PC-9 (cell line): Measurements from ENCODE around the gene ABCA12.

Experiments used
- CTCF ChIP-seq: fragments of 200-600 bp; sonication (generic); conservative IDR thresholded peaks from 2 replicates; pipeline ENCODE4 v1.6.1; 2017; ENCODE audit warnings: mixed run types, antibody characterized with exemption, mild to moderate bottlenecking, moderate library complexity
- EZH2 ChIP-seq: fragments of 200-600 bp; sonication (generic); IDR thresholded peaks from 2 replicates; pipeline ENCODE4 v1.8.0; 2017; ENCODE audit warnings: antibody characterized with exemption, low read depth

- TF ChIP-seq CTCF (no peak), EZH2 (no peak)
Measured at GRCh38 chr2:215137329-215137686, 1.1 kb downstream of the ABCA12 start.
